Neural crest cell (in vitro differentiated cells): ENCODE results near the gene SLC6A12. TPM values are rescaled to one million over a fixed set of nuclear protein-coding genes. Genes with fewer than 3 reads are reported as not detected.

Source experiments
- DNase-seq: peaks from one replicate; pipeline ENCODE4 v3.0.0; 2021; ENCODE audit warnings: low read depth, mixed read lengths, low spot score
- H3K27ac Mint-ChIP-seq: one replicate; pipeline ENCODE4 v1.8.0; 2021; ENCODE audit warnings: mild to moderate bottlenecking, mixed read lengths; ENCODE audit not compliant: unreplicated experiment
- H3K27me3 Mint-ChIP-seq: 2 replicates; pipeline ENCODE4 v1.8.0; 2021; ENCODE audit warnings: low read depth, mild to moderate bottlenecking, mixed read lengths
- H3K36me3 Mint-ChIP-seq: 2 replicates; pipeline ENCODE4 v1.8.0; 2021; ENCODE audit warnings: low read depth, mild to moderate bottlenecking, mixed read lengths
- H3K4me1 Mint-ChIP-seq: 2 replicates; pipeline ENCODE4 v1.8.0; 2021; ENCODE audit warnings: mixed read lengths
- H3K4me3 Mint-ChIP-seq: one replicate; pipeline ENCODE4 v1.8.0; 2021; ENCODE audit warnings: mild to moderate bottlenecking, mixed read lengths
- H3K9me3 Mint-ChIP-seq: 2 replicates; pipeline ENCODE4 v1.8.0; 2021; ENCODE audit warnings: mixed read lengths
- total RNA-seq: library from RNA; stranded (reverse); gene quantifications from 2 replicates; pipeline ENCODE4 v1.2.1, GENCODE V29; 2021
- TF ChIP-seq, protein P1 (sequence below): fragments of 200-600 bp; sonication (generic); conservative IDR thresholded peaks from 2 replicates; pipeline ENCODE4 v1.5.0; 2021; ENCODE audit warnings: antibody characterized with exemption, mild to moderate bottlenecking

The SLC6A12 gene
- total RNA-seq, 1 donor from 2014 or later: 0.47 TPM

DNA sequence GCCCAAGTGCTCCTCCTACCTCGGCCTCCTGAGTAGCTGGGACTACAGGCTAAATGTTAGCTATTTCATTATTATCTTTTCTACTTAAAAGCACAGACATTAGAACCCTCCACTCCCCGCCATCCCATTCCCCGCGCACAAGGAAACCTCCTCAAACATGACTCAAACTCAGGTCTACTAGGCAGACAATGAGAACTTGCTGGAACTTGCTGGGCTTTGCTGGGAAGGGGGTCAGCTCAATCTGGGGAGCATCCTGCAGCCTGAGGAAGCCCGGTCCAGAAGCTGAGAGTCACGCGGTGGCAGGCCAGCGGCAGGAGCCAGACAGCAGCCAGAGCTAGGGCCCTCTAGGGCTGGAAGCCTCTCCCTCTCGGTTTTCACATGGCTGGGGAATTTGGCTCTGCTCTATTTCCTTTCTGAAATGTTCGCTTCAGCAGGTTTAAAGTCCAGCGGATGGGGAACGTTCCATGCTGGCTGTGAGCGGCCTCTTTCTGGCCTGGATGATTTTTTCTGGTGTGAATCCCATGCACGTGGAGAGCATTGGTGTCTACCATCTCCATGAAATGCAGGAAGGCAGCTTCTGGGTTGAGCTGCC lies 68.5 kb downstream of the SLC6A12 start:
- peaks cover 10% of the 10 kb centered on the region for H3K27me3 Mint-ChIP-seq
- H3K9me3 Mint-ChIP-seq: no peaks in the 10 kb centered on the region
- no peak overlapping the region for H3K27ac Mint-ChIP-seq
- H3K36me3 Mint-ChIP-seq: no peaks in the 10 kb centered on the region
- no peak for DNase-seq
- TF ChIP-seq, protein P1, sequence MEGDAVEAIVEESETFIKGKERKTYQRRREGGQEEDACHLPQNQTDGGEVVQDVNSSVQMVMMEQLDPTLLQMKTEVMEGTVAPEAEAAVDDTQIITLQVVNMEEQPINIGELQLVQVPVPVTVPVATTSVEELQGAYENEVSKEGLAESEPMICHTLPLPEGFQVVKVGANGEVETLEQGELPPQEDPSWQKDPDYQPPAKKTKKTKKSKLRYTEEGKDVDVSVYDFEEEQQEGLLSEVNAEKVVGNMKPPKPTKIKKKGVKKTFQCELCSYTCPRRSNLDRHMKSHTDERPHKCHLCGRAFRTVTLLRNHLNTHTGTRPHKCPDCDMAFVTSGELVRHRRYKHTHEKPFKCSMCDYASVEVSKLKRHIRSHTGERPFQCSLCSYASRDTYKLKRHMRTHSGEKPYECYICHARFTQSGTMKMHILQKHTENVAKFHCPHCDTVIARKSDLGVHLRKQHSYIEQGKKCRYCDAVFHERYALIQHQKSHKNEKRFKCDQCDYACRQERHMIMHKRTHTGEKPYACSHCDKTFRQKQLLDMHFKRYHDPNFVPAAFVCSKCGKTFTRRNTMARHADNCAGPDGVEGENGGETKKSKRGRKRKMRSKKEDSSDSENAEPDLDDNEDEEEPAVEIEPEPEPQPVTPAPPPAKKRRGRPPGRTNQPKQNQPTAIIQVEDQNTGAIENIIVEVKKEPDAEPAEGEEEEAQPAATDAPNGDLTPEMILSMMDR: no peak
- peaks cover 43% of the 10 kb centered on the region for H3K4me1 Mint-ChIP-seq
- H3K4me3 Mint-ChIP-seq: no peak overlapping the region

DNA sequence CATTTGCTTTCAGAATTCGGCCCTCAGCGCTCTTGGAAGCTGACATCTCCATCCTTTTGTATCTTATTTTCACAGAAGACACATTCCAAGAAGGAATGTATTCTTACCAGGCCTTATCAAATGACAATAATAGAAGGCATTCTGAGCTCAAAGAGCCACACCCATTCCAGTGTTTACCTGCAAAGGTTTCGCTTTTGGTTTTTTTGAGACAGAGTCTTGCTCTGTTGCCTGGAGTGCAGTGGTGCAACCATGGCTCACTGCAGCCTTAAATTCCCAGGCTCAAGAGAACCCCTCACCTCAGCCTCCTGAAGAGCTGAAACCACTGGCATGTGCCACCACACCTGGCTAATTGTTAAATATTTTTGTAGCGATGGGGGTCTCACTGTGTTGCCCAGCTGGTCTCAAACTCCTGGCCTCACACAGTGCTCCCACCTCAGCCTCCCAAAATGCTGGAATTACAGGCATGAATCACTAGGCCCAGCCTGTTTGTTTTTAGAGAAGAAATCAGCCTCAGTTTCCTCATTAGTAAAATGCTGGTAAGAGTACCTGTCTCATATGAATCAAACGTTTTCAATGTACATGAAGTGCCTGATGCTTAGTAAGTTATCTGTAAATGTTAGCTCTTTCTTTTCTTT lies 69.2 kb downstream of the SLC6A12 start:
- Mint-ChIP-seq H3K36me3 (no peaks in the 10 kb centered on the region), H3K27me3 (peaks cover 14% of the 10 kb centered on the region), H3K4me1 (peaks cover 50% of the 10 kb centered on the region), H3K27ac (peak overlapping the region; percentile 41), H3K4me3 (no peak overlapping the region), H3K9me3 (no peaks in the 10 kb centered on the region)
- TF ChIP-seq, protein P1: no peak
- no peak for DNase-seq

DNA sequence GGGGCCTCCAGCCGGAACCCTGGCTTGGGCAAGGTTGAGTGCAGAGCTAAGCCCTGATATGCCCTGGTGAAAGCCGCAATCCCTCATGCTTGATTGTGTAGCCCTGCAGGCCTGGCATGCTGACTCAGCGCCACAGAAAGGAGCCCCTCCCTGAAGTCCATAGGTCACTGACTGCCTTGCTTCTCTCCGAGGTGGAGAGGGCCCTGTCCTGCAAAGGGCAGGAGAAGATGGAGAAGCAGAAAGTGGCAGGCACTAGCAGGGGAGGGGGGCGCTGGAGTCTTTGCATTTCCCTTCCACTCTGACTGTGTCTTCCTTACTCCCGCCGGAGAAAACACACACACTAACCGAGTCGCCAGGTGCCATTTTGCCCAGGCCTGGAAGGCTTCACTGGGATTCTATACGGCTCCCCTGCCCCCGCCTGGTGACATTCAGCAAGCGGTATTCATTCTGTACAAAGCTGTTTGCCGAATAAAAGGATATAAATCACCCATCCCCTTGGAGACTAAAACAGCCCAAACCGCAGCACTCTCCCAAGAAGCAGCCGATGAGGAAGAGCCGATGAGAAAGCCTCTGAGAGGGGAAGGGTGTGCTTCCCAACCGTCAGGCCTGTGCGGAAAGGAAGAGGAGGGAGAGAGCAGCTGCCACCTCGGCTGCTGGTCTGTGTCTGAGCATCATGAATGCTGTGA lies 69.8 kb downstream of the SLC6A12 start:
- H3K27ac Mint-ChIP-seq: peak overlapping the region; percentile 41
- no peaks in the 10 kb centered on the region for H3K9me3 Mint-ChIP-seq
- H3K36me3 Mint-ChIP-seq: no peaks in the 10 kb centered on the region
- DNase-seq: no peak
- peaks cover 20% of the 10 kb centered on the region for H3K27me3 Mint-ChIP-seq
- TF ChIP-seq, protein P1: no peak
- peak overlapping the region; percentile 9 for H3K4me3 Mint-ChIP-seq
- peaks cover 56% of the 10 kb centered on the region for H3K4me1 Mint-ChIP-seq

- Mint-ChIP-seq H3K27me3 (peaks cover 21% of the 10 kb centered on the region), H3K4me3 (peak overlapping the region; percentile 47), H3K27ac (no peak overlapping the region), H3K36me3 (no peaks in the 10 kb centered on the region), H3K9me3 (no peaks in the 10 kb centered on the region), H3K4me1 (peaks cover 50% of the 10 kb centered on the region)
- DNase-seq: no peak
- TF ChIP-seq, protein P1: no peak
Measured at GRCh38 chr12:140162-140561, 73.8 kb downstream of the SLC6A12 start.

Other genes with a start within 250 kb of the SLC6A12 start
- 0.34 and 1.1 TPM in 2 replicates for gene IQSEC3, start 147.4 kb downstream of the SLC6A12 start, total RNA-seq
- gene SLC6A13, start 48.7 kb upstream of the SLC6A12 start, total RNA-seq: 0.27 and 0.30 TPM in 2 replicates
- gene KDM5A, start 175.2 kb upstream of the SLC6A12 start, total RNA-seq: 58.8 and 63.1 TPM in 2 replicates
- gene CCDC77, start 187.5 kb upstream of the SLC6A12 start, total RNA-seq: 28.6 and 28.7 TPM in 2 replicates
- 2.6 and 3.1 TPM in 2 replicates for gene B4GALNT3, start 245.8 kb upstream of the SLC6A12 start, total RNA-seq